MM.1S (cell line): Measurements from ENCODE around the gene HYAL2.

ENCODE experiments used
- DNase-seq: peaks from one replicate; pipeline ENCODE4 v3.0.0-alpha.2; 2015
- H2AFZ ChIP-seq: fragments of 300-600 bp; sonication (generic); 2 replicates; pipeline ENCODE4 v1.6.0; 2016; ENCODE audit warnings: antibody characterized with exemption, low read length
- H3F3A ChIP-seq: fragments of 300-600 bp; sonication (generic); 2 replicates; pipeline ENCODE4 v1.6.1; 2016; ENCODE audit warnings: mild to moderate bottlenecking, antibody characterized with exemption, low read length, moderate library complexity, mixed read lengths; ENCODE audit not compliant: insufficient read depth
- H3K27ac ChIP-seq: fragments of 300-600 bp; sonication (generic); 2 replicates; pipeline ENCODE4 v1.5.1; 2016; ENCODE audit warnings: mild to moderate bottlenecking, low read length
- H3K27me3 ChIP-seq: fragments of 300-600 bp; sonication (generic); replicated peaks from 2 replicates; pipeline ENCODE4 v1.6.0; 2016; ENCODE audit warnings: low read length; ENCODE audit not compliant: insufficient read depth
- H3K36me3 ChIP-seq: fragments of 300-600 bp; sonication (generic); replicated peaks from 2 replicates; pipeline ENCODE4 v1.6.1; 2016; ENCODE audit warnings: mild to moderate bottlenecking, low read length, mixed read lengths; ENCODE audit not compliant: insufficient read depth
- H3K4me1 ChIP-seq: fragments of 300-600 bp; sonication (generic); 2 replicates; pipeline ENCODE4 v1.6.1; 2016; ENCODE audit warnings: low read length, mixed read lengths
- H3K4me2 ChIP-seq: fragments of 300-600 bp; sonication (generic); 2 replicates; pipeline ENCODE4 v1.6.0; 2016; ENCODE audit warnings: low read depth, low read length
- H3K4me3 ChIP-seq: fragments of 300-600 bp; sonication (generic); 2 replicates; pipeline ENCODE4 v1.5.1; 2016; ENCODE audit warnings: low read length, mixed read lengths
- H3K79me2 ChIP-seq: fragments of 300-600 bp; sonication (generic); 2 replicates; pipeline ENCODE4 v1.6.1; 2016; ENCODE audit warnings: mixed run types, low read length, mixed read lengths
- H3K9ac ChIP-seq: fragments of 300-600 bp; sonication (generic); 2 replicates; pipeline ENCODE4 v1.6.1; 2016; ENCODE audit warnings: low read length, mixed read lengths
- H3K9me2 ChIP-seq: fragments of 300-600 bp; sonication (generic); replicated peaks from 2 replicates; pipeline ENCODE4 v1.6.1; 2016; ENCODE audit warnings: mild to moderate bottlenecking, low read length, mixed read lengths; ENCODE audit not compliant: insufficient read depth
- H3K9me3 ChIP-seq: fragments of 300-600 bp; sonication (generic); replicated peaks from 2 replicates; pipeline ENCODE4 v1.6.1; 2016; ENCODE audit warnings: mild to moderate bottlenecking, low read length, mixed read lengths; ENCODE audit not compliant: insufficient read depth
- H4K20me1 ChIP-seq: fragments of 300-600 bp; sonication (generic); 2 replicates; pipeline ENCODE4 v1.6.1; 2016; ENCODE audit warnings: mild to moderate bottlenecking, low read length, moderate library complexity, mixed read lengths; ENCODE audit not compliant: insufficient read depth
- EZH2 ChIP-seq: fragments of 300-600 bp; sonication (generic); optimal IDR thresholded peaks from 2 replicates; pipeline ENCODE3; 2017; ENCODE audit warnings: low read depth, mild to moderate bottlenecking, antibody characterized with exemption, low read length, mixed read lengths
- EZH2phosphoT487 ChIP-seq: fragments of 300-600 bp; sonication (generic); IDR thresholded peaks from 2 replicates; pipeline ENCODE4 v1.6.1; 2018; ENCODE audit warnings: antibody characterized with exemption, low read length
- TF ChIP-seq, protein P1 (sequence below): fragments of 300-600 bp; sonication (generic); IDR thresholded peaks from 2 replicates; pipeline ENCODE4 v1.5.1; 2016; ENCODE audit warnings: antibody characterized with exemption, low read length, mixed read lengths

The HYAL2 gene

DNA sequence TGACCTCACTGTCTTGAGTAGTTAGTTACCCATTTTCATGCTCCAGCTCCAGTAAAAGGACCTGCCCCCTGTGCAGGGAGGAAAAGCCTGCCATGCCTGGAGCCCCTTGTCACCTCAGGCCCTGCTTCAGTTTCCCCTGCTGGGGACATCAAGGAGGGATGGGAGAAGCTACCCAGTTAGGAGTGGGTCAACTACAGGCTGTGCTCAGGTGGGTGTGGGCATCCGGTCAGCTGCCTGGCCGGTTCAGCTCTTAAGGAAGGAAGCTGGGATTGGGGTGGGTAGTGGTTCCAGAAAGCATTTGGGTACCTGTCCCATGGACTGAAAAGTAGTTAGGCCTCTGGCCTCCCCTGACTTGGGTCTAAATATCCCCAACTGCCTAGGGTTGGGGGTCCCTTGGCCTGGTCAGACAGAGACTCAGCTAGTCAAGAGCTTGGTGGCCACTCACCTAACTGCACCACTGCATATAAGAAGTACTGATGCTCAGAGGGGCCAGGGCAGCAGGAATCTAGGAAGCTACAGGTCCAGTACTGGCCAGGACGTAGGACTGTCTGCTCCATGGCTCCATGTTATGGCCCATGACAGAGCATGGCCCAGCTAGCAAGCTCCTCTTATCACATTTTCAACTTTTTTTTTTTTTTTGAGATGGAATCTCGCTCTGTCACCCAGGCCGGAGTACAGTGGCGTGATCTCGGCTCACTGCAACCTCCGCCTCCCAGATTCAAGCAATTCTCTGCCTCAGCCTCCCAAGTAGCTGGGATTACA is 43.1 kb downstream of the HYAL2 start:
- H3K4me3 ChIP-seq: no peak overlapping the region
- no peak overlapping the region for H3K9ac ChIP-seq
- H3K4me2 ChIP-seq: no peak overlapping the region
- H2AFZ ChIP-seq: no peak overlapping the region
- no peak for DNase-seq
- H3F3A ChIP-seq: no peaks in the 10 kb centered on the region
- H3K27ac ChIP-seq: no peak overlapping the region
- H3K27me3 ChIP-seq: peaks cover 42% of the 10 kb centered on the region
- H3K79me2 ChIP-seq: no peaks in the 10 kb centered on the region
- no peaks in the 10 kb centered on the region for H4K20me1 ChIP-seq
- H3K9me3 ChIP-seq: no peaks in the 10 kb centered on the region
- H3K9me2 ChIP-seq: no peaks in the 10 kb centered on the region
- H3K36me3 ChIP-seq: no peaks in the 10 kb centered on the region
- peaks cover 2% of the 10 kb centered on the region; the same call in 1 of the 2 replicates for H3K4me1 ChIP-seq
- no peak for TF ChIP-seq EZH2

DNA sequence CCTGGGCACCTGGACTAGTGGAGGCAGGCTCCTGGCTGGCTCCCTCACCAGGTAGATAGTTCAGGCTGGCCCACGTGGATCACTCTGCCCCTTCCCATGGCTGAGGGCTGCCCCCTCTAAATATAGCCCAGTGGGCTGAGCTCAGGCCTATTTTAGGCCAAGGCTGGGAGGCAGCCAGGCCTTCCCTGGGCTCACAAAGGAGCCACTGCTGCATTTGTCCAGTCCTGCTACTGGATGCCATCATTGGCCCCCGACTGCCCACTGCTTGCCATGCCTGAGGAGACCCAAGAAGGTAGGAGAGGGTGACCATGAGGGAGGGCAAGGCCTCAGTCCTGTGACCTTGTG is 43.7 kb downstream of the HYAL2 start, which contains the start of gene LSMEM2:
TSS of gene LSMEM2 (plus strand) at position 208 of the 345 bp plus-strand sequence. CDS start at position 235, 27 bp downstream.
- Histone ChIP-seq H3F3A (no peaks in the 10 kb centered on the region), H4K20me1 (no peaks in the 10 kb centered on the region), H3K9ac (no peak within 1 kb of the TSS), H3K9me2 (no peaks in the 10 kb centered on the region), H3K4me3 (no peak within 1 kb of the TSS), H3K4me1 (peaks cover 8% of the 10 kb centered on the region; the same call in 1 of the 2 replicates), H3K9me3 (no peaks in the 10 kb centered on the region), H3K27ac (no peak within 1 kb of the TSS), H3K4me2 (no peak within 1 kb of the TSS), H3K36me3 (no peaks in the 10 kb centered on the region), H3K27me3 (peaks cover 48% of the 10 kb centered on the region), H2AFZ (no peak within 1 kb of the TSS), H3K79me2 (no peaks in the 10 kb centered on the region)
- DNase-seq: no peak
- TF ChIP-seq, protein P1, sequence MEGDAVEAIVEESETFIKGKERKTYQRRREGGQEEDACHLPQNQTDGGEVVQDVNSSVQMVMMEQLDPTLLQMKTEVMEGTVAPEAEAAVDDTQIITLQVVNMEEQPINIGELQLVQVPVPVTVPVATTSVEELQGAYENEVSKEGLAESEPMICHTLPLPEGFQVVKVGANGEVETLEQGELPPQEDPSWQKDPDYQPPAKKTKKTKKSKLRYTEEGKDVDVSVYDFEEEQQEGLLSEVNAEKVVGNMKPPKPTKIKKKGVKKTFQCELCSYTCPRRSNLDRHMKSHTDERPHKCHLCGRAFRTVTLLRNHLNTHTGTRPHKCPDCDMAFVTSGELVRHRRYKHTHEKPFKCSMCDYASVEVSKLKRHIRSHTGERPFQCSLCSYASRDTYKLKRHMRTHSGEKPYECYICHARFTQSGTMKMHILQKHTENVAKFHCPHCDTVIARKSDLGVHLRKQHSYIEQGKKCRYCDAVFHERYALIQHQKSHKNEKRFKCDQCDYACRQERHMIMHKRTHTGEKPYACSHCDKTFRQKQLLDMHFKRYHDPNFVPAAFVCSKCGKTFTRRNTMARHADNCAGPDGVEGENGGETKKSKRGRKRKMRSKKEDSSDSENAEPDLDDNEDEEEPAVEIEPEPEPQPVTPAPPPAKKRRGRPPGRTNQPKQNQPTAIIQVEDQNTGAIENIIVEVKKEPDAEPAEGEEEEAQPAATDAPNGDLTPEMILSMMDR: no peak
- no peak for TF ChIP-seq EZH2
- no peak for TF ChIP-seq EZH2phosphoT487

DNA sequence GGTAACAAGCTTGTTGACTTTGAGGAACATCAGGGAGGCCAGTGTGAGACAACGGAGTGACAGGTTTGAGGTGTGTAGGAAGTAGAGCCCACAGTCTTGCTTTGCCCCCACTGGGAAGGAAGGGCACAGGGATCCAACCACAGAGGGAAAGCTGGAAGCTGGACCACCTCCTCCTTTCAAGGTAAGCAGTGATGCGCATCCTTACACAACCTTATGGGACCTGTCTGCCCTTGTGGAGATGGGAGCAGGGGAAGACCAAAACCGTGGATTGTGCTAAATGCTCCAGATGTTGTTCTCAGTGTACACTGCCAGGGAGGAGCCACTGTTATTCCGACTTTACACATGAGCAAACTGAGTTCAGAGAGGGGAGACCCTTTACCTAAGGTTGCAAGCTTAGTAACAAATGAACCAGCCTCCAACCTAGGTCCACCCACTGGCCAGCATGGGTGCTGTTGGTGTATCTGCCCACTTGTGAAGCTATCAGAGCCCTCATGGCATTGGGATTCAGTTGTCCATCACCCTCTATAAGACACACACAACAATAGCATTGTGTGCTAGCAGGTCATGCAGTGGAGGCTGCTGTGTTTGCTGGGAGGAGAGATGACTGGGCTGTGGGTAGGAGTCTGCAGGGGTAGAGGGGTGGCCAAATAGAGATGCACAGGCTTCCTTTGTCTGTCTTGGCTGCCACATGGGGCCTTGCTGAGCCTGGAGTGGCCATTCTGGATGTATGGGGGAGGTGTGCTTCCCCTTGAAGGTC is 44.2 kb downstream of the HYAL2 start:
- Histone ChIP-seq H3K36me3 (no peaks in the 10 kb centered on the region), H4K20me1 (no peaks in the 10 kb centered on the region), H3K79me2 (no peaks in the 10 kb centered on the region), H3K4me1 (peaks cover 10% of the 10 kb centered on the region; the same call in 1 of the 2 replicates), H3F3A (no peaks in the 10 kb centered on the region), H3K4me2 (no peak overlapping the region), H3K4me3 (no peak overlapping the region), H3K27ac (no peak overlapping the region), H3K9me3 (no peaks in the 10 kb centered on the region), H3K27me3 (peaks cover 54% of the 10 kb centered on the region), H3K9ac (no peak overlapping the region), H2AFZ (no peak overlapping the region), H3K9me2 (no peaks in the 10 kb centered on the region)
- no peak for DNase-seq
- TF ChIP-seq EZH2: no peak
- TF ChIP-seq EZH2phosphoT487: no peak
- TF ChIP-seq, protein P1: no peak
